Muscle layer of colon (tissue), 2 donors: ENCODE results near the gene GRIFIN.

Experiments used
- H3K27ac ChIP-seq: one replicate; pipeline ENCODE4 v1.7.0; 2013; ENCODE audit warnings: low read depth, mild to moderate bottlenecking, low read length, moderate library complexity
- H3K27me3 ChIP-seq, 2 donors: one replicate each; pipeline ENCODE4 v1.7.0; 2013; ENCODE audit warnings: low read length in 2 of 2, mild to moderate bottlenecking in 2 of 2; ENCODE audit not compliant: insufficient read depth in 2 of 2, control insufficient read depth in 1 of 2
- H3K36me3 ChIP-seq: one replicate; pipeline ENCODE4 v1.7.0; 2013; ENCODE audit warnings: mild to moderate bottlenecking, low read length; ENCODE audit not compliant: insufficient read depth
- H3K4me1 ChIP-seq: one replicate; pipeline ENCODE4 v1.7.0; 2013; ENCODE audit warnings: mild to moderate bottlenecking, low read length; ENCODE audit not compliant: insufficient read depth
- H3K4me3 ChIP-seq, 2 donors: one replicate each; pipeline ENCODE4 v1.7.0; 2013; ENCODE audit warnings: low read length in 2 of 2, low read depth in 1 of 2, mild to moderate bottlenecking in 1 of 2, moderate library complexity in 1 of 2
- H3K9ac ChIP-seq: one replicate; pipeline ENCODE4 v1.7.0; 2013; ENCODE audit warnings: low read length
- H3K9me3 ChIP-seq: one replicate; pipeline ENCODE4 v1.7.0; 2013; ENCODE audit warnings: mild to moderate bottlenecking, low read length
- donor health status: abdominal sarcoma.
- donor health status: Adenocarcinoma of cecum.

The GRIFIN gene

GRCh38 chr7:2511769-2512168 is 35.6 kb upstream of the GRIFIN start:
- Histone ChIP-seq H3K27ac (no peak overlapping the region), H3K4me1 (no peaks in the 10 kb centered on the region), H3K4me3 (no peak overlapping the region), H3K27me3 (no peaks in the 10 kb centered on the region), H3K9ac (no peak overlapping the region), H3K9me3 (no peaks in the 10 kb centered on the region), H3K36me3 (no peaks in the 10 kb centered on the region)

DNA sequence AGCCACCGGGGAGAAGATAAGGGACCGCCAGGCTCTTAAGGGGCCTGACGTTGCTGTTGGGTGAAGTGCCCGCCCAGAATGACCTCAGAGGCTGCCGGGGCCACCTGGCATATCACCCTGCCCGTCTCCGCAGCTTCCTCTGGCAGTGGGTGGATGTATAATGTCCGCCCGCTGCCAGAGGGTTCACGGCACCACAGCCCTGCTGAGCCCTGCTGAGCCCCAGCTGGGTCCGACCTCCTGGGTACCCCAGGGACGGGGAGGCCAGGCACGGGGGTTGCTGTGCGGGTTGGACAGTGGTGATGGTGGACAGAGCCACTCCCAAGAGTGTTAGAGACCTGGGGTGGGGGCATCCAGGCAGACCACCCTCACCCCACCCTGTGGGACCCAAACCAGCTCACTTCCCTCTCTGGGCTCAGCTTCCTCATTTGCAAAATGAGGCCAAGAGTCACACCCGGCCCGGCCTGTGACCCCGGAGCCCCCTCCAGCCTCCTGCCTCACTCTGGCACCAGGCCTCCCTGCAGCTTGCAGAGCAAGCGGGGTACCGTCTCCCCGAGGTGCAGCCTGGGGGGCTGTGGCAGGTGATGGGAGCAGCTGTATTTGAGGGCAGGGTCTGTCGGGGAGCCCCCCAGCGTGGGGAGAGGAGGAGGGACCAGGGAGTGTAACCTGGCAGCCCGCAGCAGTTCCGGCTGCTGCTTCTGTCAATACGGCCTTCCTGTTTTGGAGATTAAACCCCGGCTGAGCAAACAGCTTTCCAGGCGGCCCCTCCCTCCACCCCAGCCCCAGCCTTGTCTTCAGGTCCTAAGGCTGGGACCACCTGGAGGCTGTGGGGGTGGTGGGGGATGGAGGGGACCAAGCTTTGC is 34.9 kb upstream of the GRIFIN start:
- no peak overlapping the region for H3K4me3 ChIP-seq
- H3K36me3 ChIP-seq, result no peaks in the 10 kb centered on the region
- no peak overlapping the region for H3K27ac ChIP-seq
- H3K9ac ChIP-seq, result no peak overlapping the region
- H3K4me1 ChIP-seq, result no peaks in the 10 kb centered on the region
- no peaks in the 10 kb centered on the region for H3K27me3 ChIP-seq
- no peaks in the 10 kb centered on the region for H3K9me3 ChIP-seq

DNA sequence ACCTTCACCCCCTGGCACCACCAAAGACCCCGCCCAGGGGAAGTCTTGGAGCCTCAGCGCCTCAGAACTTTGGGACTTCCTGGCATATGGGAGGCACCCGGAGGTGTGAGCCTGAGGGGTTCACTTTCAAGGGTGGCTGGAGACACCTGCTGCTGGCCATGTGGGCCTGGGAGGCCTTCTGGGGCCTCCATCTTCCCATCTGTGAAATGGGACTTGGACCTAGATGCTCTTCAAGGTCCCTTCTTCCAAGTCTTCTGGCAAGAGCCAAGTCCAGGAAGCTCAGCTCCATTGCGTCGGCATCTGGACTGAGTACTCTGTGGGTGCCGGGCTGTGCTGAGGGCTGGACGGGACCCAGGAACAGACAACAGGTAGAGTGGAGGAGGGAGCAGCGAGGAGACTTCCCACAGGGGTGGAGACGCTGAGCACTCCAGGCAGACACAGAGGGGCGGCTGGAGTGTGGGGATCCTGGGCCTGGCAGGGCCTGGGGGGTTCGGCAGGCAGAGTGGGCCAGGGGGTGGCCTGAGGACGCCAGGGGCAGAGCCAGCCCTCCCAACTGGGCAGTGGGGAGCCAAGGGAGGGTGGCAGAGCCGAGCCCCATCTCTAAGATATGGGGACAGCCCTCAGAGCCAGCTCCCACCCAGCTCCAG is 34.1 kb upstream of the GRIFIN start:
- H3K4me1 ChIP-seq, result no peaks in the 10 kb centered on the region
- H3K9ac ChIP-seq, result no peak overlapping the region
- no peaks in the 10 kb centered on the region for H3K36me3 ChIP-seq
- no peaks in the 10 kb centered on the region for H3K9me3 ChIP-seq
- no peak overlapping the region for H3K27ac ChIP-seq
- no peaks in the 10 kb centered on the region for H3K27me3 ChIP-seq
- H3K4me3 ChIP-seq, result no peak overlapping the region

DNA sequence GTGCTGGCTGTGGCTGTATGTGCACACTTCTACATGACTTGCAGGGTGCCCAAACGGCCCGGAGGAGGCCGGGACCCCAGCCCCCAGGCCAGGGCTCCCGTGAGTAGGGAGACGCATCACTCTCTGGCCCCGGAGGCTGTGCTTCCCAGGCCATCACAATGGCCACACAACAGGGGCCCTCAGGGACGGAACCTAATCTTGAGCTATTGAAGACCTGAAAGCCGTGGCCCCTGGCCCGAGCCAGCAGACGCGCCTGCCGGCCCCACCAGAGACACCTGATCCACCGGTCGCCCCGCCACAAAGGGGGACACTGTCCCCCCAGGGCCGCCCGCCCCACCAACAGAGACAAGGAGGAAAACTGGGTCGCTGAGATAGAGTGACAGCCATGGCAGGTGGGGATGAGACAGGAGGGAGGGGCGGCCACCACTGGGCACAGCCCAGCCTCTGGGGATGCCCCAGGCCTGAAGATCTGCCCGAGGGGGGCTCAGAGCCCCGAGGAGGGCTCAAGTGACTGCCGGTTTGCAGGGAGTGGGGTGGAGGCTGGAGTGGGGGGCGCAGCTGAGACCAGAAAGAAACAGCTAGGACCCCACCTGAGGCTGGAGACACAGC is 33.2 kb upstream of the GRIFIN start:
- Histone ChIP-seq H3K9ac (no peak overlapping the region), H3K27me3 (no peaks in the 10 kb centered on the region), H3K27ac (no peak overlapping the region), H3K4me3 (no peak overlapping the region), H3K9me3 (no peaks in the 10 kb centered on the region), H3K4me1 (no peaks in the 10 kb centered on the region), H3K36me3 (no peaks in the 10 kb centered on the region)

GRCh38 chr7:2508327-2509215 is 32.4 kb upstream of the GRIFIN start:
- H3K4me1 ChIP-seq, result no peaks in the 10 kb centered on the region

DNA sequence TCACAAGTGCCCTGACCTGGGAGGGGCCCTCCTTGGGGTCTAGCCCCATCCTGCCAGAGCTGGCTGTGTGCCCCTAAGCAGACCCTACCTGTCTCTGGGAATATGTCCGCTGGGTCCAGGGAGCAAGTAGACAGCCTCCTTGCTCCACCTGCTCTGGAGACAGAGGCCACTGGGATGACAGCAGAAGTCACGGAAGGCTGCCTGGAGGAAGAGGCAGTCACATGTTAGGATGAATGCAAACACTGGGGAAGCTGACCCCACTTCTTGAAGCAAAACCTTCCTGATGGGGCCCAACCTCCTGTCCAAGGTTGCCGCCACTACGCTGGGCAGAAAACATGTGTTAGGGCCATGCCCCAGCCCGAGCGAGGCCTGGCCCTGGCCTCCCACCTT is 31.7 kb upstream of the GRIFIN start:
- no peak overlapping the region for H3K4me3 ChIP-seq
- H3K36me3 ChIP-seq, result no peaks in the 10 kb centered on the region
- no peak overlapping the region for H3K9ac ChIP-seq
- H3K9me3 ChIP-seq, result no peaks in the 10 kb centered on the region
- no peak overlapping the region for H3K27ac ChIP-seq
- no peaks in the 10 kb centered on the region for H3K27me3 ChIP-seq
- no peaks in the 10 kb centered on the region for H3K4me1 ChIP-seq

More at GRCh38 chr7:2508327-2509215, 32.4 kb upstream of the GRIFIN start:
- H3K27ac ChIP-seq, result no peak overlapping the region
- H3K27me3 ChIP-seq, result no peaks in the 10 kb centered on the region
- H3K36me3 ChIP-seq, result no peaks in the 10 kb centered on the region
- H3K9me3 ChIP-seq, result no peaks in the 10 kb centered on the region
- H3K4me3 ChIP-seq, result no peak overlapping the region
- H3K9ac ChIP-seq, result no peak overlapping the region

GRCh38 chr7:2507208-2507916 is 31.2 kb upstream of the GRIFIN start:
- Histone ChIP-seq H3K9me3 (no peaks in the 10 kb centered on the region), H3K27ac (no peak overlapping the region), H3K4me1 (no peaks in the 10 kb centered on the region), H3K4me3 (no peak overlapping the region), H3K36me3 (no peaks in the 10 kb centered on the region), H3K27me3 (no peaks in the 10 kb centered on the region), H3K9ac (no peak overlapping the region)

GRCh38 chr7:2505401-2505800 is 29.2 kb upstream of the GRIFIN start:
- H3K27ac ChIP-seq, result no peak overlapping the region
- H3K36me3 ChIP-seq, result no peaks in the 10 kb centered on the region
- no peak overlapping the region for H3K4me3 ChIP-seq
- H3K27me3 ChIP-seq, result no peaks in the 10 kb centered on the region
- H3K9me3 ChIP-seq, result no peaks in the 10 kb centered on the region
- H3K9ac ChIP-seq, result no peak overlapping the region
- H3K4me1 ChIP-seq, result no peaks in the 10 kb centered on the region

- no peaks in the 10 kb centered on the region for H3K4me1 ChIP-seq
- no peak overlapping the region for H3K9ac ChIP-seq
- no peak overlapping the region for H3K4me3 ChIP-seq
- no peaks in the 10 kb centered on the region for H3K9me3 ChIP-seq
- no peaks in the 10 kb centered on the region for H3K36me3 ChIP-seq
- H3K27ac ChIP-seq, result no peak overlapping the region
- no peaks in the 10 kb centered on the region for H3K27me3 ChIP-seq
These were observed 28.7 kb upstream of the GRIFIN start for GRCh38 chr7:2504889-2505375.

DNA sequence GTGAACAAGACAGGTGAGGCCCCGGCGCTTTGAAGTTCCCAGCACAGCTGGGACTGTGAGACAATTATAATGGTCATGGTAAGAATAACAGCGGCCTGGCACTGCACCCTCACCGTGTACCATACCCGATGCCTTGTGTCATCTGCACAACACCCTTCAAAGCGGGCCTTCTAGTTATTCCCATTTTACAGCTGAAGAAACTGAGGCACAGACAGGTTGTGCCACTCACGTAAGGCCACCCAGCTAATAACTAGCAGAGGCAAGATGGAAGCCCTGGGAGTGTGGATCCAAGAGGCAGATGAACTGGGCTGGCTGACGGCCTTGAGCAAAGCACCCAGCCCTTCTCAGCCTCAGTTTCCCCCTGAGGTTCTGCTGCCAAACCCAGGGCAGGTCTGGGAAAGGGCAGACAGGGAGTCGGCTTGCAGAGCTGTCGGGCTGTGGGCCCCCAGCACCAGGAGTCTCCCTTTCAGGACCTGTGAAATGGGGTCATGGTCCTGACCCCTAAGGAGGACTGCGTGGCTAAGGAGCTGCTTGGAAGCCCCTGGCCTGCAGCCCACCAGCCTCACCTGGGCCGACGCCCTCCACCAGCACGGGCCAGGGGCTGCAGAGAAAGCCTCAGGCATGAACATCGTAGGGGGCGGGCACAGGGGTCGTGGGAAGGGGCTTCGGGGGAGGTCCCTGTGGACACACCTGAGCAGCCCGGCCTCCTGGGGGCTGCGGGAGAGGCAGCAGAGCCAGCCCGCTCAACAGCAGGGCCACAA is 28.1 kb upstream of the GRIFIN start:
- Histone ChIP-seq H3K36me3 (no peaks in the 10 kb centered on the region), H3K27me3 (no peaks in the 10 kb centered on the region), H3K4me1 (no peaks in the 10 kb centered on the region), H3K9me3 (no peaks in the 10 kb centered on the region), H3K4me3 (no peak overlapping the region), H3K9ac (no peak overlapping the region), H3K27ac (no peak overlapping the region)
